Measurements from ENCODE around the gene CNPY1. TPM values are rescaled to one million over a fixed set of nuclear protein-coding genes. Genes with fewer than 3 reads are reported as not detected.

CNPY1 gene
- total and polyA plus RNA-seq, 4 donors: not detected

DNA sequence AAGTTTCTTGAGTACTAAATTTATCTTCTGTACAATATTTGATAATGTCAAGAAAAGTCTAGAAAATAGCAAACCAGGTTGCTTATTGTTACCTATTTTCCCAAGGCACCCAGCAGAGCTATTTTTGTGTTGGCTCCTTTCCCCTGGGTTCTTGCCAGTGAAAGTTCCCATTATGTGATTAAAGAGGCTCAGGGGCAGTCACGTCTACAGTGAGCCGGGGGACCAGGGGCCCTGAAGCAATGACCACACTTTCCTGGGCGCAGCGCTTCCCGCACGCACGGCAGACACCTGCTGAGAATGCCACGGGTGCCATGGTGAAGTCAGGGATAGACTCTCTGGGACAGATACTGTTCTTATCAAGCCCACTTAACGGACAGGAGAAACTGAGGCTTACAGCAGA is 10.4 kb upstream of the CNPY1 start:
- no peaks in the 10 kb centered on the region for H3K27me3 ChIP-seq (ENCODE audit: control insufficient read depth in 1 of 2, insufficient read depth in 2 of 2, low read length in 1 of 2)
- no peaks in the 10 kb centered on the region for H3K36me3 ChIP-seq (ENCODE audit: control insufficient read depth in 1 of 2, insufficient read depth in 2 of 2, low read length in 1 of 2)
- ATAC-seq (ENCODE audit: low FRiP score) (no peak), DNase-seq (no peak)
- peaks cover 8% of the 10 kb centered on the region for H3K9me3 ChIP-seq (ENCODE audit: control insufficient read depth, low read length)
- H3K4me3 ChIP-seq (ENCODE audit: low read length in 2 of 2): no peak overlapping the region
- H3K27ac ChIP-seq (ENCODE audit: low read depth in 1 of 2, low read length in 2 of 2): no peak overlapping the region
- 55 to 59% methylated on average over 9 of the region's 9 CpGs for WGBS, 2 donors
- intact Hi-C loops (cut with DNase I): no loop called here
- no peaks in the 10 kb centered on the region for H3K4me1 ChIP-seq (ENCODE audit: control insufficient read depth in 1 of 2, insufficient read depth in 2 of 2, low read length in 2 of 2)

DNA sequence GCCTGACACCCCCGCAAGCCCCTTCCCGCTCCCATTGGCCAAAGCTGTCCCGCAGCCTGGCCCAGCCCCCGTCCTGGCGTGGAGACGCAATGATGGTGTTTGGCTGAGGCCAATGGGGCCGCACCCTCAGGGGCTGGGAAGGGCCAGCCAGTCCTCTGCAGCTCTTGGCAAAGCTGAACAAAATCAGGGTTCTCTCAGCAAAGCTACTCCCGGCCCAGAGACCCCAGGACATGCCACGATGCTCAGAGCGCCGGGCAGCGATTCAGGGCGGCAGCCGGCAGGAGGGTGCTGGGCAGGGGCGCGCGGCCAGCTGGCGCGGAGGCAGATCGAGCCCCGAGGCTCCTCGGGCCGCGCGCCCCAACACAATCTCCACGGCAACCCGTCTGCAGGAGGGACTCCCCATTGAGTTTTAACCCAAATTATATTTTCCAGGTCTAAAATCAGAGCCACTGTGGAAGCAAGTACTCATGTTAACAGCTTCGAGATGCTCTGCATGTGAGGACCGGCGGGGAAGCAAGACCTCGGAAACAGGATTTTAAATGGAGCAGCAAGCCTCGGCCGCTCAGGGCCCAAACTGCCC is 8.8 kb upstream of the CNPY1 start:
- Histone ChIP-seq H3K27ac (ENCODE audit: low read depth in 1 of 2, low read length in 2 of 2) (no peak overlapping the region), H3K4me1 (ENCODE audit: control insufficient read depth in 1 of 2, insufficient read depth in 2 of 2, low read length in 2 of 2) (no peaks in the 10 kb centered on the region), H3K36me3 (ENCODE audit: control insufficient read depth in 1 of 2, insufficient read depth in 2 of 2, low read length in 1 of 2) (no peaks in the 10 kb centered on the region), H3K27me3 (ENCODE audit: control insufficient read depth in 1 of 2, insufficient read depth in 2 of 2, low read length in 1 of 2) (no peaks in the 10 kb centered on the region), H3K4me3 (ENCODE audit: low read length in 2 of 2) (no peak overlapping the region), H3K9me3 (ENCODE audit: control insufficient read depth, low read length) (peaks cover 8% of the 10 kb centered on the region)
- no peak for ATAC-seq (ENCODE audit: low FRiP score)
- DNase-seq: no peak
- intact Hi-C loops (cut with DNase I): no loop called here
- WGBS, 2 donors: 86 to 87% methylated on average over 33 of the region's 33 CpGs

- no peak for ATAC-seq (ENCODE audit: low FRiP score)
- H3K27ac ChIP-seq (ENCODE audit: low read depth in 1 of 2, low read length in 2 of 2): no peak overlapping the region
- H3K4me1 ChIP-seq (ENCODE audit: control insufficient read depth in 1 of 2, insufficient read depth in 2 of 2, low read length in 2 of 2): no peaks in the 10 kb centered on the region
- no peaks in the 10 kb centered on the region for H3K27me3 ChIP-seq (ENCODE audit: control insufficient read depth in 1 of 2, insufficient read depth in 2 of 2, low read length in 1 of 2)
- peak in 1 of 2 donors; percentile 20 for DNase-seq
- no peaks in the 10 kb centered on the region for H3K36me3 ChIP-seq (ENCODE audit: control insufficient read depth in 1 of 2, insufficient read depth in 2 of 2, low read length in 1 of 2)
- H3K9me3 ChIP-seq (ENCODE audit: control insufficient read depth, low read length): peaks cover 8% of the 10 kb centered on the region
- intact Hi-C loops (cut with DNase I): no loop called here
- H3K4me3 ChIP-seq (ENCODE audit: low read length in 2 of 2): no peak overlapping the region
- WGBS, 2 donors: 86 to 90% methylated on average over 3 of the region's 3 CpGs
These were observed 7.5 kb upstream of the CNPY1 start for GRCh38 chr7:155553871-155554270.

- no peak overlapping the region for H3K4me3 ChIP-seq (ENCODE audit: low read length in 2 of 2)
- H3K27me3 ChIP-seq (ENCODE audit: control insufficient read depth in 1 of 2, insufficient read depth in 2 of 2, low read length in 1 of 2): no peaks in the 10 kb centered on the region
- no peaks in the 10 kb centered on the region for H3K4me1 ChIP-seq (ENCODE audit: control insufficient read depth in 1 of 2, insufficient read depth in 2 of 2, low read length in 2 of 2)
- H3K9me3 ChIP-seq (ENCODE audit: control insufficient read depth, low read length): peaks cover 8% of the 10 kb centered on the region
- 85 to 86% methylated on average over 15 of the region's 15 CpGs for WGBS, 2 donors
- intact Hi-C loops (cut with DNase I): no loop called here
- DNase-seq (no peak), ATAC-seq (ENCODE audit: low FRiP score) (no peak)
- H3K27ac ChIP-seq (ENCODE audit: low read depth in 1 of 2, low read length in 2 of 2): no peak overlapping the region
- no peaks in the 10 kb centered on the region for H3K36me3 ChIP-seq (ENCODE audit: control insufficient read depth in 1 of 2, insufficient read depth in 2 of 2, low read length in 1 of 2)
These were observed 5.6 kb upstream of the CNPY1 start for GRCh38 chr7:155551785-155552611.

DNA sequence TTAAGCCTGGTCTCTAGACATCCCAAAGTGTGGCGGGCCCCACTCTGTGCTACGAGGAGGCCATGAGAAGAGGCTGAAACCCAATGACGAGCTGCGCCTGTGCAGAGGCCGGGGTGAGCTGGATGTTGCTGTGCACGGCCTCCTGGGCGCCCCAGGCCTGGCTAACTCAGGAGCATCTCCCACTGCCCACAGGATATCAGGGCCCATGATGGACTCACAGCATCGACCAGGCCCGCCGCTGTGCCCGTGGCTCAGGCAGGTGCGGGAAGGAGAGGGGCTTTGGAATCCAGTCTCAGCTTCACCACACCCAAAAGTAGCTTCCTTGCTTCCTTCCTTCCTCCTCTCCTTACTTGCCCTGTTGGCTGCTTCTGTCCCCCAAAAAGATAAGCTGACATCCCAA is 4.6 kb upstream of the CNPY1 start:
- Histone ChIP-seq H3K27ac (ENCODE audit: low read depth in 1 of 2, low read length in 2 of 2) (no peak overlapping the region), H3K9me3 (ENCODE audit: control insufficient read depth, low read length) (peaks cover 8% of the 10 kb centered on the region), H3K4me3 (ENCODE audit: low read length in 2 of 2) (no peak overlapping the region), H3K36me3 (ENCODE audit: control insufficient read depth in 1 of 2, insufficient read depth in 2 of 2, low read length in 1 of 2) (no peaks in the 10 kb centered on the region), H3K27me3 (ENCODE audit: control insufficient read depth in 1 of 2, insufficient read depth in 2 of 2, low read length in 1 of 2) (no peaks in the 10 kb centered on the region), H3K4me1 (ENCODE audit: control insufficient read depth in 1 of 2, insufficient read depth in 2 of 2, low read length in 2 of 2) (no peaks in the 10 kb centered on the region)
- DNase-seq (peak in 1 of 2 donors; percentile 15), ATAC-seq (ENCODE audit: low FRiP score) (no peak)
- 93% methylated on average over 12 of the region's 12 CpGs for WGBS, 2 donors
- intact Hi-C loops (cut with DNase I): no loop called here

GRCh38 chr7:155549226-155549625 is 2.9 kb upstream of the CNPY1 start:
- H3K27me3 ChIP-seq (ENCODE audit: control insufficient read depth in 1 of 2, insufficient read depth in 2 of 2, low read length in 1 of 2): no peaks in the 10 kb centered on the region
- H3K27ac ChIP-seq (ENCODE audit: low read depth in 1 of 2, low read length in 2 of 2): no peak overlapping the region
- DNase-seq (peak in 1 of 2 donors; percentile 25), ATAC-seq (ENCODE audit: low FRiP score) (no peak)
- WGBS, 2 donors: 91 to 95% methylated on average over 10 of the region's 10 CpGs
- no peak overlapping the region for H3K4me3 ChIP-seq (ENCODE audit: low read length in 2 of 2)
- H3K9me3 ChIP-seq (ENCODE audit: control insufficient read depth, low read length): peaks cover 8% of the 10 kb centered on the region
- H3K4me1 ChIP-seq (ENCODE audit: control insufficient read depth in 1 of 2, insufficient read depth in 2 of 2, low read length in 2 of 2): no peaks in the 10 kb centered on the region
- no peaks in the 10 kb centered on the region for H3K36me3 ChIP-seq (ENCODE audit: control insufficient read depth in 1 of 2, insufficient read depth in 2 of 2, low read length in 1 of 2)
- intact Hi-C loops (cut with DNase I): no loop called here

- DNase-seq (peak in 1 of 2 donors; percentile 23), ATAC-seq (ENCODE audit: low FRiP score) (no peak)
- Histone ChIP-seq H3K9me3 (ENCODE audit: control insufficient read depth, low read length) (no peaks in the 10 kb centered on the region), H3K27ac (ENCODE audit: low read depth in 1 of 2, low read length in 2 of 2) (no peak overlapping the region), H3K36me3 (ENCODE audit: control insufficient read depth in 1 of 2, insufficient read depth in 2 of 2, low read length in 1 of 2) (no peaks in the 10 kb centered on the region), H3K4me1 (ENCODE audit: control insufficient read depth in 1 of 2, insufficient read depth in 2 of 2, low read length in 2 of 2) (no peaks in the 10 kb centered on the region), H3K27me3 (ENCODE audit: control insufficient read depth in 1 of 2, insufficient read depth in 2 of 2, low read length in 1 of 2) (no peaks in the 10 kb centered on the region), H3K4me3 (ENCODE audit: low read length in 2 of 2) (no peak overlapping the region)
- intact Hi-C loops (cut with DNase I): no loop called here
- 86 to 88% methylated on average over 12 of the region's 12 CpGs for WGBS, 2 donors
These were observed 917 bp upstream of the CNPY1 start for GRCh38 chr7:155547161-155547791.

DNA sequence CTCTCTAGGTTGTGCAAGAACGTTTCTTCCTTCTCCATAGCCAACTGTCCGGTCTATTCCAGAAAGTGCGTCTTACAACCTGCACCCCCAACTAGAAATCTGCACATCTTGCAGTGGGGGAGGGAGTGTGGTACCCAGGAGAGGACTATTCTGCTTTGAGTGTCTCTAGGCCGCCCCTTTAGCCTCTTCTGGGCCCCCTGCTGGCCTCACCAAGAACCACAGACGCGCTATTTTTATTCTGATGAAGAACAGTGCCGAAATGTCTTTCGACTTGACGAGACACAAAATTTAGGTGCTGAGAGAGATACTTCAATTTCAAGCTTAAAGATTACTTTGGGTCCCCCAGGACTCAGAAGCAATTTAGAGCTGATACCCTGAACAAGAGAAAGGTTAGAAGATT is 1.0 kb downstream of the CNPY1 start:
- intact Hi-C loops (cut with DNase I): no loop called here
- no peak for ATAC-seq (ENCODE audit: low FRiP score)
- peak in 1 of 2 donors; percentile 1 for DNase-seq
- 74 to 78% methylated on average over 9 of the region's 9 CpGs for WGBS, 2 donors
- no peaks in the 10 kb centered on the region for H3K9me3 ChIP-seq (ENCODE audit: control insufficient read depth, low read length)
- H3K27me3 ChIP-seq (ENCODE audit: control insufficient read depth in 1 of 2, insufficient read depth in 2 of 2, low read length in 1 of 2): no peaks in the 10 kb centered on the region
- no peaks in the 10 kb centered on the region for H3K4me1 ChIP-seq (ENCODE audit: control insufficient read depth in 1 of 2, insufficient read depth in 2 of 2, low read length in 2 of 2)
- no peaks in the 10 kb centered on the region for H3K36me3 ChIP-seq (ENCODE audit: control insufficient read depth in 1 of 2, insufficient read depth in 2 of 2, low read length in 1 of 2)
- no peak overlapping the region for H3K4me3 ChIP-seq (ENCODE audit: low read length in 2 of 2)
- no peak overlapping the region for H3K27ac ChIP-seq (ENCODE audit: low read depth in 1 of 2, low read length in 2 of 2)

GRCh38 chr7:155544485-155544884 is 1.9 kb downstream of the CNPY1 start:
- no peaks in the 10 kb centered on the region for H3K4me1 ChIP-seq (ENCODE audit: control insufficient read depth in 1 of 2, insufficient read depth in 2 of 2, low read length in 2 of 2)
- H3K36me3 ChIP-seq (ENCODE audit: control insufficient read depth in 1 of 2, insufficient read depth in 2 of 2, low read length in 1 of 2): no peaks in the 10 kb centered on the region
- no peak overlapping the region for H3K27ac ChIP-seq (ENCODE audit: low read depth in 1 of 2, low read length in 2 of 2)
- ATAC-seq (ENCODE audit: low FRiP score): no peak
- no peak overlapping the region for H3K4me3 ChIP-seq (ENCODE audit: low read length in 2 of 2)
- no peak for DNase-seq
- intact Hi-C loops (cut with DNase I): no loop called here
- H3K27me3 ChIP-seq (ENCODE audit: control insufficient read depth in 1 of 2, insufficient read depth in 2 of 2, low read length in 1 of 2): no peaks in the 10 kb centered on the region
- no peaks in the 10 kb centered on the region for H3K9me3 ChIP-seq (ENCODE audit: control insufficient read depth, low read length)
- WGBS, 2 donors: 78 to 84% methylated on average over 7 of the region's 7 CpGs

Data from aorta (tissue), 5 donors.